Activated CD8-positive, alpha-beta T cell treated with anti-CD3 and anti-CD28 coated beads for 36 hours (primary cell): Measurements from ENCODE around the gene EXOC4. TPM values are rescaled to one million over a fixed set of nuclear protein-coding genes. Genes with fewer than 3 reads are reported as not detected.

Source experiments
- ATAC-seq: fragments of 200-7000 bp; cut with Tn5 transposase; one replicate; pipeline ENCODE4 v1.10.0; 2021; ENCODE audit warnings: mild to moderate bottlenecking, moderate library complexity
- CTCF ChIA-PET: fragments of 350-600 bp; sonication (Branson Sonifier 250); formaldehyde crosslinking; loops from one replicate; lab custom pipeline; 2021; ENCODE audit warnings: antibody characterized with exemption; lab: Charles Lee
- POLR2A ChIA-PET: fragments of 350-600 bp; sonication (Branson Sonifier 250); formaldehyde crosslinking; loops from one replicate; lab custom pipeline; 2021; ENCODE audit warnings: antibody characterized with exemption; lab: Charles Lee
- DNase-seq: peaks from one replicate; pipeline ENCODE4 v3.0.0-alpha.2; 2020
- H3K27ac Mint-ChIP-seq: one replicate; pipeline ENCODE4 v1.8.0; 2021; ENCODE audit warnings: mild to moderate bottlenecking, mixed read lengths
- H3K27me3 Mint-ChIP-seq: one replicate; pipeline ENCODE4 v1.8.0; 2021; ENCODE audit warnings: mixed read lengths
- H3K36me3 Mint-ChIP-seq: one replicate; pipeline ENCODE4 v1.8.0; 2021; ENCODE audit warnings: low read depth, mixed read lengths
- H3K4me1 Mint-ChIP-seq: one replicate; pipeline ENCODE4 v1.8.0; 2021; ENCODE audit warnings: low read depth, mixed read lengths
- H3K4me3 Mint-ChIP-seq: one replicate; pipeline ENCODE4 v1.8.0; 2021; ENCODE audit warnings: mild to moderate bottlenecking, moderate library complexity, mixed read lengths
- H3K9me3 Mint-ChIP-seq: one replicate; pipeline ENCODE4 v1.8.0; 2021; ENCODE audit warnings: mixed read lengths
- intact Hi-C: fragments of 100-400 bp; cut with micrococcal nuclease; formaldehyde crosslinking; loops from one replicate; pipeline ENCODE4 v1.10.0; 2022
- total RNA-seq, 2 experiments: library from RNA; stranded (reverse); gene quantifications; one replicate each; pipeline ENCODE4 v1.2.3, GENCODE V29; 2021
- TF ChIP-seq, protein P1 (sequence below): fragments of 200-600 bp; IDR thresholded peaks from one replicate; pipeline ENCODE4 v1.8.0; 2022; ENCODE audit warnings: antibody characterized with exemption, mild to moderate bottlenecking

EXOC4 gene
- total RNA-seq, 2 experiments from 2014 or later = 54.1 to 61.7 TPM

DNA sequence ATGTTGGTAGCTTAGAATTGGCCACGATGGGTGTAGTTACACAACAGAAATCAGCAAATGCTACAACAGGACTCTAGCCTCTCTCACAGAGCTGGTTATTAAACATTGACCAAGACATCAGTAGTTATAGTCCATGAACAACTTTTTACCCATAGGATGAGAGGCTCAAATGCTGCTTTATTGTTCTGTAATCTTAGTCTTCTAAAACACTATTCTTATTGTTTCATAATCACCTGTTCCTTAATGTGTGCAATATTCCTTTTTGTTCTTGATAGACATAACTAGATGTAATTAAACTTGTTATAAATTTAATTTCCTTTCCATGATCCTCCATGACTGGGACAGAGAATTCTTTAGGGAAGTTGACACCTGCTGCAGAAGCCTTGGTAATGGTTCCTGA is 356.9 kb downstream of the EXOC4 start:
- POLR2A ChIA-PET = no interaction called here
- H3K9me3 Mint-ChIP-seq = no peaks in the 10 kb centered on the region
- TF ChIP-seq, protein P1, sequence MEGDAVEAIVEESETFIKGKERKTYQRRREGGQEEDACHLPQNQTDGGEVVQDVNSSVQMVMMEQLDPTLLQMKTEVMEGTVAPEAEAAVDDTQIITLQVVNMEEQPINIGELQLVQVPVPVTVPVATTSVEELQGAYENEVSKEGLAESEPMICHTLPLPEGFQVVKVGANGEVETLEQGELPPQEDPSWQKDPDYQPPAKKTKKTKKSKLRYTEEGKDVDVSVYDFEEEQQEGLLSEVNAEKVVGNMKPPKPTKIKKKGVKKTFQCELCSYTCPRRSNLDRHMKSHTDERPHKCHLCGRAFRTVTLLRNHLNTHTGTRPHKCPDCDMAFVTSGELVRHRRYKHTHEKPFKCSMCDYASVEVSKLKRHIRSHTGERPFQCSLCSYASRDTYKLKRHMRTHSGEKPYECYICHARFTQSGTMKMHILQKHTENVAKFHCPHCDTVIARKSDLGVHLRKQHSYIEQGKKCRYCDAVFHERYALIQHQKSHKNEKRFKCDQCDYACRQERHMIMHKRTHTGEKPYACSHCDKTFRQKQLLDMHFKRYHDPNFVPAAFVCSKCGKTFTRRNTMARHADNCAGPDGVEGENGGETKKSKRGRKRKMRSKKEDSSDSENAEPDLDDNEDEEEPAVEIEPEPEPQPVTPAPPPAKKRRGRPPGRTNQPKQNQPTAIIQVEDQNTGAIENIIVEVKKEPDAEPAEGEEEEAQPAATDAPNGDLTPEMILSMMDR = no peak
- intact Hi-C loops = no loop called here
- CTCF ChIA-PET = no interaction called here
- DNase-seq (no peak), ATAC-seq (no peak)
- H3K4me3 Mint-ChIP-seq = no peak overlapping the region
- H3K27ac Mint-ChIP-seq = no peak overlapping the region
- no peaks in the 10 kb centered on the region for H3K27me3 Mint-ChIP-seq
- H3K36me3 Mint-ChIP-seq = no peaks in the 10 kb centered on the region
- H3K4me1 Mint-ChIP-seq = no peaks in the 10 kb centered on the region

DNA sequence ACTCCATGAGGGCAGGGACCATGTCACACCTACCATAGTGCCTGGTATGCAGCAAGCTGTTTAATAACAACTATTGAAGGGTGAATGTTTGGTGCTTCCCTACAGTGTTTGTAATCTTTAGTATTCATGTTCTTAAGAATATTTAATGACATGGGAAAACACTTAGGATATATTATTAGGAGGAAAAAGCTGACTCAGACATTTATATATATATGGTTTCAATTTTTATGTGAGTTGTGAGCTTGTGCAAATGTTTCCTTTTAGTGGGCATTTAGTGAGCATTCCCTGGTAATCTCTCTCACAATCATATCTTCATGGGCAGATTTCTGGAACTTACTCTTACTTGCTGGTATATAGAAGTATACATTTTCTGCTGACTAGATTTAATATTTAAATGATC is 359.1 kb downstream of the EXOC4 start:
- no peak overlapping the region for H3K27ac Mint-ChIP-seq
- no peaks in the 10 kb centered on the region for H3K4me1 Mint-ChIP-seq
- POLR2A ChIA-PET = no interaction called here
- CTCF ChIA-PET = no interaction called here
- H3K27me3 Mint-ChIP-seq = no peaks in the 10 kb centered on the region
- TF ChIP-seq, protein P1 = no peak
- ATAC-seq (no peak), DNase-seq (no peak)
- intact Hi-C loops = no loop called here
- no peak overlapping the region for H3K4me3 Mint-ChIP-seq
- no peaks in the 10 kb centered on the region for H3K9me3 Mint-ChIP-seq
- no peaks in the 10 kb centered on the region for H3K36me3 Mint-ChIP-seq

DNA sequence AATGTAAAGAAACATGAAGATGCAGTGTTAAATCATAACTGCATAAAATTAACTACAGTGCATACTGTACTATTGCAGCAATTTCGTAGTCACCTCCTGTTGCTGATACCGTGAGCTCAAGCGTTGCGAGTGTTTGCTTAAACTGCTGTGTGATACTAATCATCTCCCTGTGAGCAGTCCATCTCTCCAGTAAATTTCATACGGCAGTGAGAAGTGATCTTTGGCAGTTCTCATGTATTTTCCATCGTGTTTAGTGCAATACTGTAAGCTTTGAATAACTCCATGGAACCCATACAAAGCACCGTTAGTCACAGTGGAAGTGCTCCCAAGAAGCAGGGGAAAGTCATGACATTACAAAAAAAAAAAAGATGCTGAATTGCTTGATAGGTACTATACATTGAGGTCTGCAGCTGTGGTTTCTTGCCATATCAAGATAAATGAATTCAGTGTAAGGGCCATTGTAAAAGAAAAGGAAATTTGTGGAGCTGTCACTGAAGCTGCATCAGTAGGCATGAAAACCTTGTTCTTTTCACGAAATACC is 360.4 kb downstream of the EXOC4 start:
- POLR2A ChIA-PET = no interaction called here

DNA sequence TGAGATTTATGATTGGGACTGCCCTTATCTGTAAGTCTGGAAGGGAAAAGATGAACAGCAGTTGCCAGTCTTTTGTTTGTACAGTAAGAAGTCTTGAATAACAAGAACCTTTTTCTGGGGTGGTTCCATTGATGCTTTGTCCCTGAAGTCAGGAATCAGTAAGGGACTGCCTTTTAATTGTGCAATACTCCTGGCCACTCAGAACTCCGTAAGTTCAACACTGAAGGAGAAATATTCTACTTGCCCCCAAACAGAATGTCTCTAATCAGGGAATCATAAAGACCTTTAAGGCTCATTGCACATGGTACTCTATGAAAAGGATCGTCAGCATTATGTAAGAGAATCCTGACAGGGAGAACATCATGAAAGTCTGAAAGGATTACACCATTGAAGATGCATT is 361.4 kb downstream of the EXOC4 start:
- H3K4me3 Mint-ChIP-seq = no peak overlapping the region
- ATAC-seq = no peak
- H3K9me3 Mint-ChIP-seq = no peaks in the 10 kb centered on the region
- no peak overlapping the region for H3K27ac Mint-ChIP-seq
- ChIA-PET CTCF (no interaction called here), POLR2A (no interaction called here)
- peaks cover 2% of the 10 kb centered on the region for H3K36me3 Mint-ChIP-seq
- no peak for DNase-seq
- TF ChIP-seq, protein P1 = no peak
- no peaks in the 10 kb centered on the region for H3K4me1 Mint-ChIP-seq
- H3K27me3 Mint-ChIP-seq = no peaks in the 10 kb centered on the region
- intact Hi-C loops = no loop called here

More for the DNA sequence above, 360.4 kb downstream of the EXOC4 start:
- intact Hi-C loops = no loop called here
- Mint-ChIP-seq H3K27me3 (no peaks in the 10 kb centered on the region), H3K4me1 (no peaks in the 10 kb centered on the region), H3K4me3 (no peak overlapping the region), H3K27ac (no peak overlapping the region), H3K9me3 (no peaks in the 10 kb centered on the region), H3K36me3 (peaks cover 2% of the 10 kb centered on the region)
- ATAC-seq (no peak), DNase-seq (no peak)
- TF ChIP-seq, protein P1 = no peak
- CTCF ChIA-PET = no interaction called here

DNA sequence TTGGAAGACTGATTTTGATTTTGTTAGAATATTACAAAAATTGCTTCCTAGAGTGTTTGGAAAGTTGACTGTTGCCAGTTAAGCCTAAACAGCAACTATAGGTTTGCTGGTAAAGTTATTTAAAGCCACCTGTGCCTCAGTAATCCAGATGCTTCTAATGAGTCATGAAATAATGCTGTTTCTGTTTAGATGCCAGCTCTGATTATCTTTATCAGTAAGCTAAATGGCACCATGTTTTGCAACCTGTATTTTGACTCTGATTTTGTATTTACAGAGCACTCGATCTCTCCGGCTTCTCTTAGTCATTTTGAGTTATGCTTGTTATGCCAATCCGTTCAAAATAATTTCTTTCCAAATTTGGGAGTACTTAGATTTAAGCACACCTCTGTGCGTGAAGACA is 366.1 kb downstream of the EXOC4 start:
- Mint-ChIP-seq H3K27ac (no peak overlapping the region), H3K4me1 (no peaks in the 10 kb centered on the region), H3K36me3 (peaks cover 6% of the 10 kb centered on the region), H3K9me3 (no peaks in the 10 kb centered on the region), H3K27me3 (no peaks in the 10 kb centered on the region), H3K4me3 (no peak overlapping the region)
- POLR2A ChIA-PET = no interaction called here
- CTCF ChIA-PET = no interaction called here
- intact Hi-C loops = no loop called here
- TF ChIP-seq, protein P1 = no peak
- DNase-seq = no peak
- ATAC-seq = no peak
